ENCODE data around the gene IKBKG.
"Not testable (repeated sequence)": the region's sequence is repeated elsewhere in the genome, so short reads cannot be mapped to it uniquely, and the experiment has no call there.

- TF ChIP-seq CTCF, POLR2A (IDR thresholded peaks at IDR 0.05): not testable (repeated sequence)
Measured at GRCh38 chrX:154570361-154570760, 22.9 kb downstream of the IKBKG start.
